T-helper 2 cell (primary cell): ENCODE results near the gene ELMO3.

Source experiments
- DNase-seq, 5 experiments: peaks; one replicate each; pipeline versions ENCODE4 v3.0.0 to v3.0.0-alpha.2; 2012 to 2022

Gene ELMO3

GRCh38 chr16:67226295-67226803 is 27.4 kb downstream of the ELMO3 start:
- no peak for DNase-seq

GRCh38 chr16:67226804-67227566 is 28.1 kb downstream of the ELMO3 start, which contains the start of gene TMEM208:
Gene TMEM208 (plus strand): TSS chr16:67227130. CDS start chr16:67227219, 89 bp downstream.
- peak; percentile 90 to 99 (median 96) for DNase-seq

GRCh38 chr16:67227567-67227921 is 28.6 kb downstream of the ELMO3 start:
- no peak for DNase-seq

- no peak for DNase-seq
These were observed 29.3 kb downstream of the ELMO3 start for GRCh38 chr16:67228034-67228785.

- DNase-seq = no peak
These were observed 30.0 kb downstream of the ELMO3 start for GRCh38 chr16:67228905-67229304.

GRCh38 chr16:67229906-67230808 is 31.2 kb downstream of the ELMO3 start:
- DNase-seq = no peak

GRCh38 chr16:67230809-67231660 is 32.1 kb downstream of the ELMO3 start:
- DNase-seq = no peak

- DNase-seq = no peak
These were observed 34.7 kb downstream of the ELMO3 start for GRCh38 chr16:67233596-67233995.

- no peak for DNase-seq
These were observed 35.3 kb downstream of the ELMO3 start for GRCh38 chr16:67234180-67234597.

GRCh38 chr16:67235816-67236562 is 37.1 kb downstream of the ELMO3 start:
- DNase-seq = peak in 3 of 5 experiments; percentile 36 to 92 (median 52)

- DNase-seq = peak; percentile 56 to 80 (median 68)
These were observed 37.8 kb downstream of the ELMO3 start for GRCh38 chr16:67236563-67237395.

GRCh38 chr16:67237396-67238277 is 38.7 kb downstream of the ELMO3 start:
- no peak for DNase-seq

- DNase-seq = no peak
These were observed 39.3 kb downstream of the ELMO3 start for GRCh38 chr16:67238278-67238575.

- no peak for DNase-seq
These were observed 40.0 kb downstream of the ELMO3 start for GRCh38 chr16:67238806-67239470.

- no peak for DNase-seq
These were observed 41.6 kb downstream of the ELMO3 start for GRCh38 chr16:67240506-67240905.

- DNase-seq = no peak
These were observed 42.3 kb downstream of the ELMO3 start for GRCh38 chr16:67241008-67241900.

- no peak for DNase-seq
These were observed 43.3 kb downstream of the ELMO3 start for GRCh38 chr16:67242138-67242730.
